ENCODE data around the gene NACA.
"Not testable (repeated sequence)": the region's sequence is repeated elsewhere in the genome, so short reads cannot be mapped to it uniquely, and the experiment has no call there.

Gene NACA

GRCh38 chr12:56724972-56725722 is at the start of gene NACA:
Gene NACA (minus strand): TSS chr12:56725299. CDS start chr12:56724521, 778 bp downstream.
- peak; percentile 95 to 97 for DNase-seq (ENCODE audit: low read depth in 1 of 2, low spot score in 1 of 2)

- no peak for DNase-seq (ENCODE audit: low read depth in 1 of 2, low spot score in 1 of 2)
Measured at GRCh38 chr12:56773113-56773512, 48.0 kb upstream of the NACA start.

- no peak for DNase-seq (ENCODE audit: low read depth in 1 of 2, low spot score in 1 of 2)
Measured at GRCh38 chr12:56772625-56773024, 47.5 kb upstream of the NACA start.

DNA sequence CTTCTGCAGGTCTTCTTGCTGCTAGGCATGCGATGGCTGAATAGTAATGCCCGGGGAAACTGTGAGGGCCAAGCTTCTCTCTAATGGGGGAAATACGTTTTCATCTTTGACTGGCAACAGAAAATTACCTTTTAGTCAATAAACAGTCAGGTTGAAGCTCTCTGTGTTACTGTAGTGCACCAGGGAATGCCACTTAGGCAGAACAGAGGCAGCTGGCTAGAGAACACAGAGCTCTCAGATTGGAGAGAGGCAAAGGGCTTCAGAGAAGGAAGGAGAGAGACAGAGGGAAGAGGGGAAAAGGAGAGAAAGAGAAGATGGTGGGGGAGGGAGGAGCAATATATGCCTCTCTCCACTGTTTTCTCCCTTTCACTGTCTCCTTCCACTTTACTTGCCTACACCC is 44.8 kb upstream of the NACA start:
- DNase-seq (ENCODE audit: low read depth in 1 of 2, low spot score in 1 of 2), result no peak

DNA sequence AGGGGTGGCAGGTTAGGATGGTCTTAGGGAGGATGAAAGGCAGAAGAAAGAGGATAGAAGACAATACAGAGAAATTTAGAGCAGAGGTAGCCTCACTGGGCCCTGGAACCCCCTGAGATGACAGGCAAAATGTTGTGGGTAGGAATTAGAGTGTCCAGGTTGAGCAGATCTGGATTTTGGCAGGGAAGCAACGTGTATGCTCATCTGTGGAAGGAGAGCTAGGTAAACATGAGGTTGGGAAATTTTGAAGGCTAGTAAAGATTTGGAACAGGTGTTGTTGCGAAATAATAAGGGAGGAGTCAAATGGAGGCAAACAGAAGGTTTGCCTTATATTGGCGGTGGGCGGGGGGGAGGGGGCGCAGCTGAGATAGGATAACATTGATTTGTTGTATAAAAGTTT is 43.3 kb upstream of the NACA start:
- no peak for DNase-seq (ENCODE audit: low read depth in 1 of 2, low spot score in 1 of 2)

GRCh38 chr12:56766535-56766934 is 41.4 kb upstream of the NACA start:
- DNase-seq (ENCODE audit: low read depth in 1 of 2, low spot score in 1 of 2), result no peak

GRCh38 chr12:56763753-56764657 is 38.9 kb upstream of the NACA start:
- DNase-seq (ENCODE audit: low read depth in 1 of 2, low spot score in 1 of 2), result no peak

DNA sequence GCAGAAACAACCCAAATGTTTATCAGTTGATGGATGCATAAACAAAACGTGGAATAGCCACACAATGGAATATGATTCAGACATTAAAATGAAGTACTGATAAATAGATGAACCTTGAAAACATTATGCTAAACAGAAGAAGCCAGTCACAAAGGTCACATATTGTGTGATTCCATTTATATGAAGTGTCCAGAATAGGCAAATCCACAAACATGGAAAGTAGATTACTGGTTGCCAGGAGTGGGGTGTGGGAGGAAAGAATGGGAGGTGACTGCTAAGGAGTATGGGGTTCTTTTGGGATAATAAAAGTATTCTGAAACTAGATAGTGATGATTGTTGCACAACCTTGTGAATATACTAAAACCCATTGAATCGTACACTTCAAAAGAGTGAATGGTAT is 36.7 kb upstream of the NACA start:
- DNase-seq (ENCODE audit: low read depth in 1 of 2, low spot score in 1 of 2), result no peak

DNA sequence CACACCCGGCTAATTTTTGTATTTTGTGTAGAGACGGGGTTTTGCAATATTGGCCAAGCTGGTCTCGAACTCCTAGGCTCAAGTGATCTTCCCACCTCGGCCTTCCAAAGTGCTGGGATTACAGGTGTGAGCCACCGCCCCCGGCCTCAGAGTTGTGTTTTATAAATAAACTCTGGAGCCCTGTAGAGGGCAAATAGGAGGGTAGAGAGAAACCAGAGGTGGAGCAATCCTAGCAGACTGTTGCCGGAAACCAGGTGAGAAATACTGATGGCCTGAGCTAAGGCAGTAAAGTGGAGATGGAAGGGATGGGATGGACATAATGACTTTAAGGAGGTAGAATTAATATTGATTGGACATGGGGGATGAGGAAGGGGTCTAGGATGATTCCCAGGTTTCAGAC is 35.4 kb upstream of the NACA start:
- no peak for DNase-seq (ENCODE audit: low read depth in 1 of 2, low spot score in 1 of 2)

DNA sequence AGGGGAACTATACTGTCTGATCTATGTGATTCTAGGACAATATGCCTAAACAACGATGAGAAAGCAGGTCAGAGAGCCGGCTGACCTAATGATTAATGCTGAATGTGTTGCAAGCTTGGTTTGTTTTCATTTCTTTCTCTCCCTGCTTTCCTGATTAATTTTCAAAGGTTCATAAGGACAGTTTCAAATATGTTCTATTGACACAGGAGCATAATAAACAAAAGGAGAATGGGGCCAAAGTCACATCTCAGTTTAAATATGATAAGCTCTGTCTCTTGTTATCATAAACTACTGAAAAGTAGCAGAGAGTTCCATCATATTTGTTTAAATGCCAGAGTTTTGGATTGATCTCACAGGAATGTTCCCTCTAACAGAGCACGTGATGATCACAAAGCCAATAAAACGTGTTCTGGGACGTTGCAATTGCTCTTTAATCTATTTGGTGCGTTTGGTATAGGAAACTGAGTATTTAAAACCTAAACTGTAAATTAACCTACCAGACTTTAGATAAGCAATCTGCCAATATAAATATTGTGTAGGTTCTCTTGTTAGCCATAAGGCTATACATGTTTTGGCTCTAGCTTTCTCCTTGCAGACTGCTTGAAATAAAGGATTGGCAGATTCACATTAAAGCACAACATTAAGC is 34.3 kb upstream of the NACA start:
- no peak for DNase-seq (ENCODE audit: low read depth in 1 of 2, low spot score in 1 of 2)

DNA sequence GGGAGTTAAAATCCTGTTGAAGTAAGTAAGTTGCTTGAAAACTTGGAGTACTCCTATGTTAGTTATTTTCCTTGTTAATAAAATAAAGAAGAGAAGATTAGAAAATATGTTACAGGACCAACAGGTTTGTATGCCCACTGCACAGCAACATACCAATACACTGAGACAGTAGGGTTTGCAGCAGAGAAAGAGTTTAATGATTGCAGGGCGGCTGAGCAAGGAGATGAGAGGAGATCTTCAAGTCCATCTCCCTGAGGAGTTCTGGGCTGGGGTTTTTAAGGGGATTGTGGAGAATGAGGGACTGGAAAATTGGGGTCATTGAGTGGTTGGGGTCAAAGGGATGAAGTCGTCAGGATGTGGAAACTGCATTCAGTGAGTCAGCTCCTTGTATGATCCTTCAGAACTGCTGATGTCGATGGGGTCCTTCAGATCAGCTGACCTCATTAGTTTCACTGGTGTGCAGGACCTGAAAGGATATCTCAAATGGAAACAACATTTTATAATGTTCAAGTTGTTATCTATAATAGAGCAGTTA is 33.7 kb upstream of the NACA start:
- no peak for DNase-seq (ENCODE audit: low read depth in 1 of 2, low spot score in 1 of 2)

DNA sequence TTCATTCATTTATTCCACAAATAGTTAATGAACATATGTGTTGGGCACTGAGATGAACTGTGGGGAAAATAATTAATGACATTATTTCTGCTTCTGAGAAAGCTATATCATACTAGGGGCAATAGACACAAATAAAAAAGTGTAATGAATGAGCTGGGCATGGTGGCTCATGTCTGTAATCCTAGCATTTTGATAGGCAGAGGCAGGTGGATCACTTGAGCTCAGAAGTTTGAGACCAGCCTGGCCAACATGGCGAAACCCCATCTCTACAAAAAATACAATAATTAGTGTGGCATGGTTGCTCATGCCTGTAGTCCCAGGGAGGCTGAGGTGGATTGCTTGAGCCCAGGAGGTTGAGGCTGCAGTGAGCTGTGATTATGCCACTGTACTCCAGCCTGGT is 32.9 kb upstream of the NACA start:
- DNase-seq (ENCODE audit: low read depth in 1 of 2, low spot score in 1 of 2), result not testable (repeated sequence)

- DNase-seq (ENCODE audit: low read depth in 1 of 2, low spot score in 1 of 2), result no peak
Measured at GRCh38 chr12:56753566-56753965, 28.5 kb upstream of the NACA start.

- DNase-seq (ENCODE audit: low read depth in 1 of 2, low spot score in 1 of 2), result peak; percentile 59 to 75
Measured at GRCh38 chr12:56751712-56752598, 26.9 kb upstream of the NACA start, which contains the start of gene PRIM1. Gene PRIM1 (minus strand): TSS chr12:56752323. CDS start chr12:56752298, 25 bp downstream.

- not testable (repeated sequence) for DNase-seq (ENCODE audit: low read depth in 1 of 2, low spot score in 1 of 2)
Measured at GRCh38 chr12:56750596-56750995, 25.5 kb upstream of the NACA start.

DNA sequence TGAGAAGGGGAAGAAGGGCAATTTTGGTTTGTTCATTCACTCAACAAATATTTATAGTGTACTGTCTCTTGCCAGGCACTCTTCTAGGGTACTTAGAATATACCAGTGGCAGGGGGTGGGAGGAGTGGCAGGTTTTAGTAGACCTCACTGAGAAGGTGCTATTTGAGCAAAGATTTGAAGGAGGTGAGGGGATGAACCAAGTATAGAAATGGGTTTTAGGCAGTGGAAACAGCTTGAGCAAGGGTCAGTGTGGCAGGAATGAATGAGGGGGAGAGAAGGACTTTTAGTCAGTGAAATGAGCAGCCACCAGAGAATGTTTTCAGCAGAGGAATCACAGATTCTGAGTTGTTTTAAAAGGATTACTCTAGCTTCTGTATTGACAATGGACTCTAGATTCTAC is 24.8 kb upstream of the NACA start:
- no peak for DNase-seq (ENCODE audit: low read depth in 1 of 2, low spot score in 1 of 2)

- DNase-seq (ENCODE audit: low read depth in 1 of 2, low spot score in 1 of 2), result no peak
Measured at GRCh38 chr12:56749359-56749758, 24.3 kb upstream of the NACA start.

DNA sequence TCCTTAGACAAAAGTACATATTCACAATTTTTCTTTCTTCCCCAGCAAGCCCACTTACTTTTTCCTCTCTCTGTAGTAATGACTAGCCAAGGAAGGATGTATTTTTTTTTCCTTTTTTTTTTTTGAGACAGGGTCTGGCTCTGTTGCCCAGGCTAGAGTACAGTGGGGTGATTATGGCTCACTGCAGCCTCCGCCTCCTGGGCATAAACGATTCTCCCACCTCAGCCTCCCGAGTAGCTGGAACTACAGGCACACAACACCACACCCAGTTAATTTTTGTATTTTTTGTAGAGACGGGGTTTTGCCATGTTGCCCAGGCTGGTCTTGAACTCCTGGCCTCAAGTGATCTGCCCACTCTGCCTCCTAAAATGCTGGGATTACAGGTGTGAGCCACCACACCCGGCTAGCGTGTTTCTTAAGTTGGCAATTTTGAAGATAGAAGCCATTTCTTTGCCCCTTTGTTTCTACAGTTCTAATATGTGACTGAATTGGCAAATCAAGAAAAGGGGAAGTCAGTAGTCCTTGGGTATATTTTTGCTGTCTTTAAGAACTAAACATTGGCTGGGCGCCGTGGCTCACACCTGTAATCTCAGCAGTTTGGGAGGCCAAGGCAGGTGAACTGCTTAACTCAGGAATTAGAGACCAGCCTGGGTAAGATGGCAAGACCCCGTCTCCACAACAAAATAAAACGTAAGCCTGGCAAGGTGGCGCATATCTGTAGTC is 3.2 kb upstream of the NACA start:
- no peak for DNase-seq (ENCODE audit: low read depth in 1 of 2, low spot score in 1 of 2)

- DNase-seq (ENCODE audit: low read depth in 1 of 2, low spot score in 1 of 2), result not testable (repeated sequence)
Measured at GRCh38 chr12:56726196-56726675, 1.1 kb upstream of the NACA start.

GRCh38 chr12:56725723-56726102 is 614 bp upstream of the NACA start:
- DNase-seq (ENCODE audit: low read depth in 1 of 2, low spot score in 1 of 2), result no peak
